Measurements from ENCODE around the gene ZDHHC14.

ZDHHC14 gene

GRCh38 chr6:157496534-157497095 is 115.6 kb downstream of the ZDHHC14 start:
- DNase-seq, result no peak

GRCh38 chr6:157497579-157497978 is 116.6 kb downstream of the ZDHHC14 start:
- DNase-seq, result no peak

GRCh38 chr6:157498817-157499216 is 117.8 kb downstream of the ZDHHC14 start:
- no peak for DNase-seq

- no peak for DNase-seq
These were observed 119.0 kb downstream of the ZDHHC14 start for GRCh38 chr6:157500022-157500421.

- DNase-seq, result no peak
These were observed 122.2 kb downstream of the ZDHHC14 start for GRCh38 chr6:157503018-157503747.

- no peak for DNase-seq
These were observed 125.0 kb downstream of the ZDHHC14 start for GRCh38 chr6:157505912-157506491.

GRCh38 chr6:157510323-157511188 is 129.6 kb downstream of the ZDHHC14 start:
- no peak for DNase-seq

GRCh38 chr6:157511682-157512381 is 130.8 kb downstream of the ZDHHC14 start:
- no peak for DNase-seq

- no peak for DNase-seq
These were observed 131.3 kb downstream of the ZDHHC14 start for GRCh38 chr6:157512382-157512682.

GRCh38 chr6:157513004-157513603 is 132.1 kb downstream of the ZDHHC14 start:
- DNase-seq, result no peak

GRCh38 chr6:157513619-157514485 is 132.9 kb downstream of the ZDHHC14 start:
- DNase-seq, result no peak

GRCh38 chr6:157514659-157515496 is 133.9 kb downstream of the ZDHHC14 start:
- DNase-seq, result peak; percentile 36 to 59

- DNase-seq, result no peak
These were observed 135.5 kb downstream of the ZDHHC14 start for GRCh38 chr6:157516319-157517026.

GRCh38 chr6:157517601-157518359 is 136.8 kb downstream of the ZDHHC14 start:
- no peak for DNase-seq

GRCh38 chr6:157518397-157519250 is 137.6 kb downstream of the ZDHHC14 start:
- DNase-seq, result no peak

- no peak for DNase-seq
These were observed 138.5 kb downstream of the ZDHHC14 start for GRCh38 chr6:157519255-157520116.

GRCh38 chr6:157520117-157520406 is 139.1 kb downstream of the ZDHHC14 start:
- no peak for DNase-seq
